Amygdala (tissue), 56 donors: ENCODE results near the gene TSTD1.
"Not testable (repeated sequence)": the region's sequence is repeated elsewhere in the genome, so short reads cannot be mapped to it uniquely, and the experiment has no call there.

Experiments used
- DNase-seq, 56 donors: peaks; one replicate each; lab custom pipeline; 2025; lab: John Stamatoyannopoulos, UW

TSTD1 gene

DNA sequence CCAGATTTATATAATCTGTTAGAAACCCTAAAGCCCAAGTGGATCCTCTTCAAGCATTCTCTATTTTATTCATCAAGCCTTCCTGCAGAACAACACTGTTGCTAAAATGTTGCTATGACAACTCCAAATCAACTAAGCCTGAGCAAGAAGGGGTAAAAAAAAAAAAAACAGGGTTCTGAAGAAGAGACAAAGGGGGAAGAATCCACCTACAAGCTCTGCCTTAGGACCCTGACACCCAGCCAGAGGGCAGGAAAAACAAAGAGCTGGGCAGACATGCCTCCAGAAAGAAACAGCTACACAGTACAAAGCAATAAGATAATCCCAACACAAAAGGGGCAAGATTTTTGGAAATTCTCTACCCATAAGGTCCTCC is 5.8 kb upstream of the TSTD1 start:
- DNase-seq, result no peak

DNA sequence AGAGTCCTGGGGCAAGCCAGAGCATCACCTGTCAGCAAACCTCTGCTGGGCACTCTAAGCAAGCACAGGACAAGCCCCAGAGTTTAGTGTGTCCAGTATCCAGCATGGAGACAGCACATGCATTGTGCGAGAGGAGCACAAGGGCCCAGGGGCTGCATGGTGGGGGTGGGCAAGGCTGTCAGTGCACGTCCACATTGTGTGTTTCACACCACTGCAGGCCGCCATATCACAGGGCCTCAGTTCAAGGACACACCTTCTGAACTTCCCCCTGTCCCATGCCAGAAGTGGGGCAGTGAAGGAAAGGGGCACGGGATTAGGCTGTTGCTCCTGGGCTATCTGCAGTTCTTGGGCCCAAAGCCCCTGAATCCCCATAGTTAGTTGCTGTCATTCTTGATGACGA is 782 bp upstream of the TSTD1 start:
- no peak for DNase-seq

DNA sequence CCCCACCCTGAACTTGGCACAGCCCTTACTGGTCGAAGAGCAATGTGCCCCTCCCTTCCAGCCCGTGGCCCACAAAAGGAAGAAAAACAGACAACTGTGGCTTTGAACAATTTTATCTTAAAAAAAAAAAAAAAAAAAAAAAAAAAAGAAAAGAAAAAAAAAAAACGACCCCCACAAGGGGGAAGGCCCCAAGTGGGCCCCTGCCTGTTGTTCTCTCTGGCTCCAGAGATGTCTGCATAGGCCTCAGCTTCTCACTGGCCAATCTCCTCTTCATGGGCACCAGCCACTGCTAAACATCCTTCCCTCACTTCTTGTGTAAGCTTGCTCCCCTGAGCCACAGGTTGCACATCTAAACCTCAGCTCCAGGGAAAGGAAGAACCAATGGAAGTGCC is 386 bp upstream of the TSTD1 start:
- DNase-seq, result no peak

DNA sequence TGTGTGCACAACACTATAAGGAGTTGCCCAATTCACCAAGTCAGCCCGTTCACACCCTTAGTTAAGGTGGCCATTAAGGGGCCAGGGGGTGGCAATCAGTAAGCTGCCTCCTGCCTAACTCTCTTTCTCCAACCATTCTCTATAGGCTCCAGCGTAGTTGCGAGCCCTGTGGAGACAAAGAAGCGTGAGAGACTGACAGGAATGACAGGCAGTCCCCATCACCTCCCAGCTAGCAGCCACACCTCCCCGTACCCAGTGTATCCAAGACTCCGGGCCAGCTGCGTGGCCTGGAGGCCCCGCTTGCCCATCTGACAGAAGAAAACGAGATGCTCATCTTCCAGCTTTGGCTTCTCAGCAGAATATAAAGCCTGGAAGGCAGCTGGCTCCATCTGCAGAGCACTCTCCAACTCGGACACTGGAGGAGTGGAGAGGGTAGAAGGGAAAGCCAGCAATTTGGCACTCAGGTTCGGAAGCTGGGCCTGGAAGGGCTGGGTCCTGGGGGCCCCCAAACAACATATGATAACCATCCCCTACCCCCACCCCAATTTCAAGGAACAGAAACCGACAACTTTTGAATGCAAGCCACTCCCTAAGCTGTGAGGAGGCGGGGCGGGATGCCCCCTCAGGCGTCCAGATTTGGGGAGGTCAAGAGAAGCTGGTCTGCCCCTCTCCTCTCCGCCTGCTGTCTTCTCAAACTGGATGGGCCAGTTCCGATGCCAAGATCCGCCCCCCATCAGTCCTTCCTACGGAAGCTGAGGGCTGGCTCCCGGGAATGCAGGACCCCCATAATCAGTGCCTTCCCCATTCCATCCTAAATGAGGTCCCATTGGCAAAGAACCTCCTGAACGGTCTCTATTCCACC is 872 bp downstream of the TSTD1 start:
- no peak for DNase-seq

DNA sequence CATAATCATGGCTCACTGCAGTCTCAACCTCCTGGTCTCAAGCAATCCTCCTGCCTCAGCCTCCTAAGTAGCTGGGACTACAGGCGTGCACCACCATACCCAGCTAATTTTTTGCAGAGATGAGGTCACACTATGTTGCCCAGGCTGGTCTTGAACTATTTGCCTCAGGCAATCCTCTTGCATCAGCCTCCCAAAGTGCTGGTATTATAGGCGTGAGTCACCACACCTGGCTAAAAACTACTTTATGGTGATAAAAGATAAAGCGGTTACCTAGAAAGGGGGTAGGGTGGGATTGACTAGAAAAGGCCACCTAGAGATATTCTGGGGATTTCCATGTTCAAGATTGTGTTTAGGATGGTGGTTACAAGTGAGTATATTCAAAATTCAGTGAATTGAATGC is 5.0 kb downstream of the TSTD1 start:
- DNase-seq, result no peak

DNA sequence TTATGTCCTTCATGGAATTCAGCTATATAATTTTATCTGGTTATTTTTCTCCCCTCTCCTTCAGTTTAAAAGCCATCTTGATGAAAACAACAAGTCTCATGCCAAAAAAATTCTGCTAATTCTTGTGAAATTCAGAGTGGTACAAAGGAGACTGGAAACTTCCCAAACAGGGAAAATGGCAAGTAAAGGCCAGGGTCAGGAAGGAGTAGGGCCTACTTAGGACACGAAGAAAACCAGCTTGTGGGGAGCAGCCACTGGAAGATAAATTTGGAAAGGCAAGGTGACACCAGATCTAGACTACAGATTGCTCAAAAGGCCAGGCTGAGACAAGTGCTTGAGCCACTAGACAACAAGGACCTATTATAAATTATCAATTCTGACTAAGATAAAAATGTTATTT is 6.4 kb downstream of the TSTD1 start:
- no peak for DNase-seq

DNA sequence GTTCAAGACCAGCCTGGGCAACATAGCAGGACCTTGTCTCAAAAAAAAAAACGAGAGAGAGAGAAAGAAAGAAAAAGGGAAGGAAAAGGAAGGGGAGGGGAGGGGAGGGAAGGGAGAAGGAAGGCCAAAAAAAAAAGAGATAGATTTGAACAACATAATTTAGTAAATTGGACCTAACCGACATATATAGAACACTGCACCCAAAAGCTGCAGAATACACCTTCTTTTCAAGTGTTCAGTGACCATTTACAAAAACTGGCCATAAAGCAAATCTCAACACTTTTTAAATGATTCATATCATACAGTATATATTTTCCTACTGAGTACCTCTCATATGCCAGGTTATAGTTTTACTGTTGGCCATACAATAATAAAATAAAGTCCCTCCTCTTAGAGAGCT is 6.9 kb downstream of the TSTD1 start:
- no peak for DNase-seq

DNA sequence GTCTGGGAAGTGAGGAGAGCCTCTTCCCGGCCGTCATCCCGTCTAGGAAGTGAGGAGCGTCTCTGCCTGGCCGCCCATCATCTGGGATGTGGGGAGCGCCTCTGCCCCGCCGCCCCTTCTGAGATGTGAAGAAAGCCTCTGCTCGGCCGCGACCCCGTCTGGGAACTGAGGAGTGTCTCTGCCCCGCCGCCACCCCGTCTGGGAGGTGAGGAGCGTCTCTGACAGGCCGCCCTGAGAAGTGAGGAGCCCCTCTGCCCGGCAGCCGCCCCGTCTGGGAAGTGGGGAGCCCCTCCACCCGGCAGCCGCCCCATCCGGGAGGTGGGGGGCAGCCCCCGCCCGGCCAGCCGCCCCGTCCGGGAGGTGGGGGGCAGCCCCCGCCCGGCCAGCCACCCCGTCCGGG is 9.3 kb downstream of the TSTD1 start:
- not testable (repeated sequence) for DNase-seq

DNA sequence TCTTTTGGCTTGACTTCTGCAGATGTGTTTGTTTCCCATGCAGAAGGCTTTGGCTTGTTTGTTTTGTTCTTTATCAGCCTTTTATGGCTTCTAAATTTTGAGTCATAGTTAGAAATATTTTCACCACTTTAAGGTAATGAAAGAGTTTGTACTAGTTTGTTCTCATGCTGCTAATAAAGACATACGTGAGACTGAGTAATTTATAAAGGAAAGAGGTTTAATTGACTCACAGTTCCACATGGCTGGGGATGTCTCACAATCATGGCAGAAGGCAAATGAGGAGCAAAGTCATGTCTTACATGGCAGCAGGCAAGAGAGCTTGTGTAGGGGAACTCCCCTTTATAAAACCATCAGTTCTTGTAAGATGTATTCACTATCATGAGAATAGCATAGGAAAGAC is 11.8 kb downstream of the TSTD1 start:
- not testable (repeated sequence) for DNase-seq

DNA sequence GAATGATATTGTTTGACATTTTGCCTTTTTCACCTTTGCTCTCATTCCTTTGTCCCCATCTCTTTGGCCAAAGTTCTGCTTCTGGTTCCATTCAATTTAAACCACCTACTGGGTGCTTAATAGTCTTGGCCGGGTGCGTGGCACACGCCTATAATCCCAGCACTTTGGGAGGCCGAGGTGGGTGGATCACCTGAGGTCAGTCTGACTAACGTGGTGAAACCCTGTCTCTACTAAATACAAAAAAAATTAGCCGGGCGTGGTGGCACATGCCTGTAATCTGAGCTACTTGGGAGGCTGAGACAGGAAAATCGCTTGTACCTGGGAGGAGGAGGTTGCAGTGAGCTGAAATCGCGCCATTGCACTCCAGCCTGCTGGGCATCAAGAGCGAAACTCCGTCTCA is 16.3 kb downstream of the TSTD1 start:
- DNase-seq, result not testable (repeated sequence)

DNA sequence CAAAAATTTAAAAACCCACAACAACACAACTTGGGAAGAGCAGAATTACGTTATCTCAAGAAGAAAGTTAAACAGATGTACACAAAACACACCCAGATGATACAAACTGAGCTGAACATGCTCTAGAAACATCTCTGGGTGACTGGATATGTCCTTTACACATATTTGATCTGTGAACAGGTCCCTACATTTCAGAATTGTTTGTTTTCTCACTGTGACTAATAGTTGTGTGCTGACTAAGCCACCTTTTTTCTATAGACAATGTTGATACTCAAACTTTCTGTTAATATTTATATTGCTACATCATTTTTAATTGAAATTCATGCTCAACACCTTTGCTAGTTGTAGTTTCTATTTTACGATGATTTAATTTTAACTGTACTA is 16.8 kb downstream of the TSTD1 start:
- no peak for DNase-seq

DNA sequence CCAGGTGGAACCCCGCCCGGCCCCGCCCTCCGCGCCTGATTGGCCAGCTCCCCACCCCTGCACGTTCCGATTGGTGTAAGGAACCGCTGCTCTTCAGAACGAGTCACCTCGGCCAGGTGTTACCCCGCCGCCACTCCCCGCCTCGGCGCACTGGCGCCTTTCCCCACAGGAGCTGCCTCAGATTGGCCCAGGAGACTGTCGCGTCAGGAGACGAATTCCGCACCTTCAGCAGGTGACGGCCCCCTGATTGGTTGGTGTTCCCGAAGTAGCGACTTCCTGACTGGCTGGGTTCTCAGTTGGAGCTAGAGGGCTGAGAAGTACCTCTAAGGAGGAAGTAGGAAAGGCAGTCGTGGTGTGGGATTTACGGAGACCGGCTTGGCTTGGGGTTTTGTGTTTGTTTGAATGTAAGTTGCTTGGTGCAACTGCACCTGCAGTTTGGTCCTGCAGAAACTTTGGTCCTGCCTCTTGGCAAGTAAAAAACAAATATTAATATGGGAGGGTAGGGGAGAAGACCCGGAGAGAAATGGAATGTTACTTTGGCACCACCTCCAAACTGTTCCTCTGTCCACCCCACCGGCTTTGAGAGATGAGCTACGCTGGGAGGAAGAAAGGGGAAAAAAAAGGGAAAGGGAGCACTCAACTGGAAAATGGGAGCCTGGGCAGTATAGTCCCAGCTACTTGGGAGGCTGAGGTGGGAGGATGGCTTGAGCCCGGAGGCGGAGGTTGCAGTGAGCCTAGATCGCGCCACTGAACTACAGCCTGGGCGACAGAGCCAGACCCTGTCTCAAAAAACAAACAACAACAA is 17.4 kb downstream of the TSTD1 start:
- peak in 39 of 56 donors; percentile 11 to 72 (median 39) for DNase-seq

DNA sequence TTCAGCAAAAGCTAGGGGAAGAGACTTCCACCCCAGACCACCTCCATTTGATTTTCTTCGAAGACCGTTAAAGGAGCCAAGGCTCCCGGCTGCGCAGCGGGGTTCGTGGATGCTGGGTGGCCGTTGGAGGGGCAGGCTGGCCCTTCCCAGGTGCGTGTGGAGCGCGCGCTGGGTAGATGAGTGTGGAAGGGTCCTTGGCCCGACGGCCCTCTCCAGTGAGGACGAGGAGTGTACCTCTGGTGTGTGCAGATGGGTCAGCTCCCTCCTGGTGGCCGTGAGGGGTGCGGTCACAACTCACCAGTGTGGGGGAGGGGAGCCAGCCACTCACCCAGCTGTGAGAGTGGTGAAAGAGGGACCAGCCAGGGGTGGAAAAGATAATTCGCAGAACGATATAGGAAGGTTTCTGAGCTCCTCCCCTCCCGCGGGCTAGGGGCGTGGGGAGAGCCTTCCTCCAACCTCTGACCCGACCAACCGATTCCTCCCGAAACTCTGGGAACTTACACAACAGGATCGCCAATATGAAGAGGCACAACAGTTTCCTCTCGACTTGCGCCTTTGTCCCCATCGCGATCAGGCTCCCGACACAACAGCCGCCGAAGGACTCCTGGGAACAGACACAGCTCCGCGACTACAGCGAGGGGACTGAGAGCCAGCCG is 18.1 kb downstream of the TSTD1 start, which contains the start of gene F11R:
F11R (minus strand) TSS at position 644 of the 656 bp plus-strand sequence; CDS start at position 565, 79 bp downstream.
- peak in 3 of 56 donors; percentile 3 to 21 (median 8) for DNase-seq

DNA sequence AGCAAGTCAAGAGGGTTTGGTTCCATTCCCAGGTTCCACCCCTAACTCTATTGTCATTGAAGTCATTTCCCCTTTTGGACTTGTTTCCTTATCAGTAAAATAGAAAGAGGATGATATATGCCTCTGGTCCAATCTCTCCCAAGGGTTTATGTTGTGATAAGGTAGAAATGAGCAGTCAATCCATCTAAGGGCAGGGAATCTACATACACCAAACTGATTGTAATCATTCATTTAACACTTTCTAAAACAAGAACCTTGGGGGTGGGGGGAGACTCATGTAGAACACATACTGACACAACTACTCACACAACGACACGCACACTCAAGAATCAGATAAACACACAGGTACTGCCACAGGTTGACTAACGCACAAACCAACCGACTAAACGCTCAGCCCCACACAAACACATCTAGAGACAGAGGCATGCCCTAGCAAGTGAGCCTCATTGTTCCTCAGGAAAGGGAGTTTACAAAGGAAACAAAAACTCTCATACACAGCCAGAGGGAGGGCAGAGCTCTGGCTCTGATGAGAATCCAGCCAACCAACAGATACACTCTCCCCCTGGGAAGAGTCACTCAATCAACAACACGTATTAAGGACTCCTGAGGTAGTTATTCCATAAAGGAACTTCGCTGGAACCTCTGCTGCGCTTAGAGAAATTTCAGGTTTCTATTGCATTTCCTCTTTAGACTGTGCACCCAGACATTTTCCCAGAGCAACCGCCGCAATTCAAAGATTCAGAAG is 18.8 kb downstream of the TSTD1 start:
- no peak for DNase-seq

DNA sequence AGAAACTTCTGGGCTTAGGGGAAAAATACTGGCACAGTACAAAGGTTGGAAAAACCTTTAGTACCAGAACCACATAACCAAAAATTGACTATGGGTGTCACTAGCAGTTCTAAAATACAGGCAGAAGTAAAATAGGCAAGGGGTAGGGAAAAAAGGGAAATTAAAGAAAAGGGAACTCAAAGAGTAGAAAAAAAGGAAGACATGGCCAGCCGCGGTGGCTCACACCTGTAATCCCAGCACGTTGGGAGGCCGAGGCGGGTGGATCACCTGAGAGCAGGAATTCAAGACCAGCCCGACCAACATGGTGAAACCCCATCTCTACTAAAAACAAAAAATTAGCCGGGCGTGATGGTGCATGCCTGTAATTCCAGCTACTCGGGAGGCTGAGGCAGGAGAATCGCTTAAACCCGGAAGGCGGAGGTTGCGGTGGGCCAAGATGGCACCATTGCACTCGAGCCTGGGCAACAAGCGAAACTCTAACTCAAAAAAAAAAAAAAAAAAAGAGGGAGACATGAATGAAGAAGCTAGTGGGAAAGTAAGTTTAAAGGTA is 19.6 kb downstream of the TSTD1 start:
- not testable (repeated sequence) for DNase-seq

DNA sequence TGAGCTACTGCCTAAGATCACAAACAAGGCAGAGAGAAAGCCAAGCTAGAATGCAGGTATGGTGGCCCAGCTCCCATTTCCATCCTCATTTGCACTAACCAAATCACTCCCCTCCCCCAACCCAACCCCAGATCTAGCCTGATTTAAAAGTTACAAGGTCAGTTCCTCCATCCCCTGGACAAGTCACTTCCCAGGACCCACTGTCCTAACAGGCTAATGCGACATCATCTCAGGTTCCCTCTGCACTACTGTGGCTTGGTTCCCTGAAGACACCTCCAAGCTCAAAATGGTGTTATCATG is 20.2 kb downstream of the TSTD1 start:
- no peak for DNase-seq

DNA sequence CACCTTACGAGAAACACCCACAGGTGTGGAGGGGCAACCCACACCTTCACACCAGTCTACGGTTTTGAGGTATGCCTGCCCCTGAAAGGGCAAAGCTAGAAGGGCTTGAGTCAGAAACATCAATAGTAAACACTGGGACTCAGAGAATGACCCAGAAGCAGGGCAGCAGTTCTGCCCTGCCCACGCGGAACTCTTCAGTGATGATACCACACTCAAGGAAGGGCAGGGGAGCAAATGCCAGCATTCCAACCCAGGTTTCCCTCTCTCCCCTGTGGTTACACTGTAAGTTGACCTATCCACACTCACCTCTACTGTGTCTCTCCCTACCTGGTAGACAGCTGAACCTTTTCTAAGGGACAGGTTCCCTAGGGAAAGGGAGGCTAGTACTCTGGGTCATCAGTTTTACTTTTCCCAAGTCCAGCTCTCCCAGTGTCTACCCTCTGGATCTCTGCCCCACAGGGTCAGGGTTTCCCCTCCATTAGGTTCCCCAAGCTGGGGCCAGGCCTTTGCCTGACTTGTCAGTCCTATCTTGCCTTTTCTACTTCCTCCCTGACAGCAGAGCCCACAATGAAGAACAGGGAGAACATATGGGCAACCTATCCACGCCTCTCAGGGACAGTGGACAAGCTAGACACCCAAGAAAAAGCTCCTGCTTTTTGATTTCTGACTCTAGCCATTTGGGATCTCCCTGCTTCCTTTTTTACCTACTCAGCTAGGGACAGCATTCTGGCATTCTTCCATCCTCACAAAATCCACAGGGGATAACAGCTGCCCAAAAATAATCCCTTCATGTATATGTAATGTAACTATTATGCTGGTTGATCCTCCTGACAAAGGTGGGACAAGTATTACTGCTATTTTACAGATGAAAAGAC is 20.8 kb downstream of the TSTD1 start:
- no peak for DNase-seq

DNA sequence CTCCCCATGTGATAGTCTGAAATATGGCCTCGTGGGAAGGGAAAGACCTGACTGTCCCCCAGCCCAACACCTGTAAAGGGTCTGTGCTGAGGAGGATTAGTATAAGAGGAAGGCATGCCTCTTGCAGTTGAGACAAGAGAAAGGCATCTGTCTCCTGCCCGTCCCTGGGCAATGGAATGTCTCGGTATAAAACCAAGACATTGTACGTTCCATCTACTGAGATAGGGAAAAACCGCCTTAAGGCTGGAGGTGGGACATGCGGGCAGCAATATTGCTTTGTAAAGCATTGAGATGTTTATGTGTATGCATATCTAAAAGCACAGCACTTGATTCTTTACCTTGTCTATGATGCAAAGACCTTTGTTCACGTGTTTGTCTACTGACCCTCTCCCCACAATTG is 21.6 kb downstream of the TSTD1 start:
- DNase-seq, result not testable (repeated sequence)

DNA sequence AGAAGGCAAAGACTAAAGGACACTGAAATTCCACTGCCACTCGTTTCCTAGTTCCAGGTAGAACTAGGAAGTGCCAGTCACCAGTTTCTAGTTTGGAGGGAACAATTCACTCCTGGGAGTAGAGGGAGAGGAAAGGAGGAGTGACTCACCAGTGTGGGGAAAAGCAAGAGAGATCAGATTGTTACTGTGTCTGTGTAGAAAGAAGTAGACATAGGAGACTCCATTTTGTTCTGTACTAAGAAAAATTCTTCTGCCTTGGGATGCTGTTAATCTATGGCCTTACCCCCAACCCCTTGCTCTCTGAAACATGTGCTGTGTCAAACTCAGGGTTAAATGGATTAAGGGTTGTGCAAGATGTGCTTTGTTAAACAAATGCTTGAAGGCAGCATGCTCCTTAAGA is 22.1 kb downstream of the TSTD1 start:
- not testable (repeated sequence) for DNase-seq
